ENCODE data around the gene CASZ1. TPM values are rescaled to one million over a fixed set of nuclear protein-coding genes. Genes with fewer than 3 reads are reported as not detected.

CASZ1 gene
- total RNA-seq, 1 donor from 2014 or later: 6.9 TPM

- DNase-seq: no peak
- H3K27me3 Mint-ChIP-seq: peaks cover 7% of the 10 kb centered on the region
- H3K9me3 Mint-ChIP-seq: no peaks in the 10 kb centered on the region
- H3K4me1 Mint-ChIP-seq: peaks cover 4% of the 10 kb centered on the region
- intact Hi-C loops (cut with micrococcal nuclease): loop anchor here (5.0 kb wide), 1 partner anchor 42 kb away; no protein-coding TSS in a partner anchor
- H3K36me3 Mint-ChIP-seq (ENCODE audit: low read depth): no peaks in the 10 kb centered on the region
- H3K27ac Mint-ChIP-seq: no peak overlapping the region
- no peak overlapping the region for H3K4me3 Mint-ChIP-seq
These were observed 62.1 kb downstream of the CASZ1 start for GRCh38 chr1:10734375-10734774.

GRCh38 chr1:10733474-10734366, 62.7 kb downstream of the CASZ1 start:
- intact Hi-C loops (cut with micrococcal nuclease): loop anchor here (5.0 kb wide), 1 partner anchor 41 kb away; no protein-coding TSS in a partner anchor
- Mint-ChIP-seq H3K36me3 (ENCODE audit: low read depth) (no peaks in the 10 kb centered on the region), H3K4me3 (no peak overlapping the region), H3K27ac (no peak overlapping the region), H3K9me3 (no peaks in the 10 kb centered on the region), H3K27me3 (peaks cover 7% of the 10 kb centered on the region), H3K4me1 (peaks cover 4% of the 10 kb centered on the region)
- no peak for DNase-seq

- no peaks in the 10 kb centered on the region for H3K36me3 Mint-ChIP-seq (ENCODE audit: low read depth)
- peaks cover 4% of the 10 kb centered on the region for H3K4me1 Mint-ChIP-seq
- intact Hi-C loops (cut with micrococcal nuclease): loop anchor here (5.0 kb wide), 1 partner anchor 39 kb away; no protein-coding TSS in a partner anchor
- peaks cover 7% of the 10 kb centered on the region for H3K27me3 Mint-ChIP-seq
- H3K4me3 Mint-ChIP-seq: no peak overlapping the region
- H3K27ac Mint-ChIP-seq: no peak overlapping the region
- no peaks in the 10 kb centered on the region for H3K9me3 Mint-ChIP-seq
- no peak for DNase-seq
These were observed 65.5 kb downstream of the CASZ1 start for GRCh38 chr1:10730985-10731384.

- peaks cover 3% of the 10 kb centered on the region for H3K27me3 Mint-ChIP-seq
- DNase-seq: no peak
- peaks cover 4% of the 10 kb centered on the region for H3K4me1 Mint-ChIP-seq
- H3K36me3 Mint-ChIP-seq (ENCODE audit: low read depth): no peaks in the 10 kb centered on the region
- intact Hi-C loops (cut with micrococcal nuclease): no loop called here
- no peaks in the 10 kb centered on the region for H3K9me3 Mint-ChIP-seq
- no peak overlapping the region for H3K4me3 Mint-ChIP-seq
- no peak overlapping the region for H3K27ac Mint-ChIP-seq
These were observed 67.6 kb downstream of the CASZ1 start for GRCh38 chr1:10728595-10729410.

GRCh38 chr1:10727751-10728232, 68.7 kb downstream of the CASZ1 start:
- intact Hi-C loops (cut with micrococcal nuclease): no loop called here
- Mint-ChIP-seq H3K9me3 (no peaks in the 10 kb centered on the region), H3K27ac (no peak overlapping the region), H3K36me3 (ENCODE audit: low read depth) (no peaks in the 10 kb centered on the region), H3K27me3 (peaks cover 3% of the 10 kb centered on the region), H3K4me3 (no peak overlapping the region), H3K4me1 (peaks cover 2% of the 10 kb centered on the region)
- no peak for DNase-seq

GRCh38 chr1:10726355-10726754, 70.1 kb downstream of the CASZ1 start:
- Mint-ChIP-seq H3K9me3 (no peaks in the 10 kb centered on the region), H3K27ac (no peak overlapping the region), H3K27me3 (peaks cover 3% of the 10 kb centered on the region), H3K4me1 (peaks cover 2% of the 10 kb centered on the region), H3K4me3 (no peak overlapping the region), H3K36me3 (ENCODE audit: low read depth) (no peaks in the 10 kb centered on the region)
- DNase-seq: no peak
- intact Hi-C loops (cut with micrococcal nuclease): no loop called here

GRCh38 chr1:10724948-10725847, 71.2 kb downstream of the CASZ1 start:
- H3K9me3 Mint-ChIP-seq: no peaks in the 10 kb centered on the region
- H3K27me3 Mint-ChIP-seq: peaks cover 3% of the 10 kb centered on the region
- intact Hi-C loops (cut with micrococcal nuclease): no loop called here
- no peak overlapping the region for H3K4me3 Mint-ChIP-seq
- H3K36me3 Mint-ChIP-seq (ENCODE audit: low read depth): no peaks in the 10 kb centered on the region
- DNase-seq: no peak
- no peaks in the 10 kb centered on the region for H3K4me1 Mint-ChIP-seq
- no peak overlapping the region for H3K27ac Mint-ChIP-seq

- intact Hi-C loops (cut with micrococcal nuclease): no loop called here
- no peaks in the 10 kb centered on the region for H3K36me3 Mint-ChIP-seq (ENCODE audit: low read depth)
- H3K4me3 Mint-ChIP-seq: no peak overlapping the region
- H3K27ac Mint-ChIP-seq: no peak overlapping the region
- no peaks in the 10 kb centered on the region for H3K9me3 Mint-ChIP-seq
- no peak for DNase-seq
- H3K27me3 Mint-ChIP-seq: peaks cover 3% of the 10 kb centered on the region
- no peaks in the 10 kb centered on the region for H3K4me1 Mint-ChIP-seq
These were observed 71.9 kb downstream of the CASZ1 start for GRCh38 chr1:10724511-10724910.

- peaks cover 3% of the 10 kb centered on the region for H3K27me3 Mint-ChIP-seq
- no peaks in the 10 kb centered on the region for H3K9me3 Mint-ChIP-seq
- H3K27ac Mint-ChIP-seq: no peak overlapping the region
- no peaks in the 10 kb centered on the region for H3K4me1 Mint-ChIP-seq
- H3K36me3 Mint-ChIP-seq (ENCODE audit: low read depth): no peaks in the 10 kb centered on the region
- no peak overlapping the region for H3K4me3 Mint-ChIP-seq
- intact Hi-C loops (cut with micrococcal nuclease): no loop called here
- DNase-seq: no peak
These were observed 72.4 kb downstream of the CASZ1 start for GRCh38 chr1:10724052-10724494.

GRCh38 chr1:10723317-10723716, 73.1 kb downstream of the CASZ1 start:
- no peaks in the 10 kb centered on the region for H3K9me3 Mint-ChIP-seq
- H3K4me1 Mint-ChIP-seq: no peaks in the 10 kb centered on the region
- DNase-seq: no peak
- no peak overlapping the region for H3K4me3 Mint-ChIP-seq
- H3K36me3 Mint-ChIP-seq (ENCODE audit: low read depth): no peaks in the 10 kb centered on the region
- H3K27ac Mint-ChIP-seq: no peak overlapping the region
- H3K27me3 Mint-ChIP-seq: peaks cover 3% of the 10 kb centered on the region
- intact Hi-C loops (cut with micrococcal nuclease): no loop called here

- H3K4me1 Mint-ChIP-seq: no peaks in the 10 kb centered on the region
- no peaks in the 10 kb centered on the region for H3K36me3 Mint-ChIP-seq (ENCODE audit: low read depth)
- no peak overlapping the region for H3K4me3 Mint-ChIP-seq
- no peak overlapping the region for H3K27ac Mint-ChIP-seq
- DNase-seq: no peak
- no peaks in the 10 kb centered on the region for H3K9me3 Mint-ChIP-seq
- H3K27me3 Mint-ChIP-seq: peaks cover 3% of the 10 kb centered on the region
- intact Hi-C loops (cut with micrococcal nuclease): no loop called here
These were observed 73.6 kb downstream of the CASZ1 start for GRCh38 chr1:10722803-10723202.

- Mint-ChIP-seq H3K27ac (no peak overlapping the region), H3K4me1 (no peaks in the 10 kb centered on the region), H3K36me3 (ENCODE audit: low read depth) (no peaks in the 10 kb centered on the region), H3K27me3 (peaks cover 3% of the 10 kb centered on the region), H3K9me3 (no peaks in the 10 kb centered on the region), H3K4me3 (no peak overlapping the region)
- intact Hi-C loops (cut with micrococcal nuclease): no loop called here
- DNase-seq: no peak
These were observed 74.8 kb downstream of the CASZ1 start for GRCh38 chr1:10721381-10722321.

Measured in activated CD4-positive, alpha-beta T cell treated with anti-CD3 and anti-CD28 coated beads, Interleukin-2, amount 10 ng/mL, durations not matched to agents 24 days and 14 days (primary cell).